Tibial nerve (tissue), 4 donors: Measurements from ENCODE around the gene VDR. TPM values are rescaled to one million over a fixed set of nuclear protein-coding genes. Genes with fewer than 3 reads are reported as not detected.

Source experiments
- DNase-seq, 2 donors: peaks; one replicate each; pipeline ENCODE4 v3.0.0-alpha.2; 2019; ENCODE audit warnings: low spot score in 2 of 2
- H3K27ac ChIP-seq, 4 donors: fragments of 200-600 bp; sonication (generic) in 3 of 4; one replicate each; pipeline ENCODE4 v1.5.1; 2017 to 2019; ENCODE audit warnings: mild to moderate bottlenecking in 1 of 4
- H3K27me3 ChIP-seq, 2 donors: fragments of 200-600 bp; sonication (generic) in 1 of 2; one replicate each; pipeline versions ENCODE4 v1.5.1 to v1.6.0; 2017 to 2019
- H3K36me3 ChIP-seq, 3 donors: fragments of 200-600 bp; sonication (generic); one replicate each; pipeline ENCODE4 v1.5.1; 2018 to 2019
- H3K4me1 ChIP-seq, 4 donors: fragments of 200-600 bp; sonication (generic) in 3 of 4; one replicate each; pipeline ENCODE4 v1.5.1; 2017 to 2019
- H3K4me3 ChIP-seq, 4 donors: fragments of 200-600 bp; sonication (generic) in 3 of 4; one replicate each; pipeline ENCODE4 v1.5.1; 2017 to 2019; ENCODE audit warnings: mild to moderate bottlenecking in 1 of 4, moderate library complexity in 1 of 4
- H3K9me3 ChIP-seq, 4 donors: fragments of 200-600 bp; sonication (generic) in 3 of 4; one replicate each; pipeline ENCODE4 v1.5.1; 2017 to 2019
- CTCF ChIP-seq, 5 experiments: fragments of 200-600 bp in 3 of 5; fragments of 450-650 bp in 2 of 5; sonication (generic) in 3 of 5; IDR thresholded peaks; one replicate each; pipeline ENCODE4 v1.5.1; 2016 to 2019; ENCODE audit warnings: antibody characterized with exemption in 5 of 5, mild to moderate bottlenecking in 3 of 5, moderate library complexity in 2 of 5
- EP300 ChIP-seq, 2 donors: sonication (generic); formaldehyde crosslinking; IDR thresholded peaks; one replicate each; pipeline ENCODE4 v1.6.1; 2017; ENCODE audit warnings: antibody characterized with exemption in 2 of 2, mild to moderate bottlenecking in 1 of 2
- POLR2A ChIP-seq, 2 donors: fragments of 450-650 bp; IDR thresholded peaks; one replicate each; pipeline ENCODE4 v1.6.1; 2017; ENCODE audit warnings: antibody characterized with exemption in 2 of 2, mild to moderate bottlenecking in 2 of 2, moderate library complexity in 2 of 2
- WGBS, 2 donors: methylation state at CpG; one replicate each; pipeline ENCODE4 v1.1.5; 2018; 5-methylcytosine and 5-hydroxymethylcytosine counted together
- total RNA-seq, 4 donors: library from RNA; depleted of rRNA; stranded (reverse); fragments of >200 nt; gene quantifications; one replicate each; pipeline ENCODE4 v1.1.0, GENCODE V29; 2016

Gene VDR
- total RNA-seq, 4 donors from 2014 or later = 0.78 to 6.6 (median 1.1) TPM

GRCh38 chr12:47799357-47799955, 105.3 kb downstream of the VDR start:
- WGBS, 2 donors = 29 to 42% methylated on average over 5 of the region's 7 CpGs
- DNase-seq = no peak

GRCh38 chr12:47798382-47798948, 106.3 kb downstream of the VDR start:
- no peak for TF ChIP-seq POLR2A (IDR thresholded peaks at IDR 0.05)
- no peak for TF ChIP-seq CTCF (IDR thresholded peaks at IDR 0.05)
- no peak for TF ChIP-seq EP300 (IDR thresholded peaks at IDR 0.05)
- H3K36me3 ChIP-seq = peaks cover 6 to 60% (median 28%) of the 10 kb centered on the region in 3 donors
- WGBS, 2 donors = 88% methylated on average over 11 to 13 of the region's 17 CpGs
- H3K4me3 ChIP-seq = no peak overlapping the region
- H3K9me3 ChIP-seq = no peaks in the 10 kb centered on the region
- no peak for DNase-seq
- H3K27me3 ChIP-seq = no peaks in the 10 kb centered on the region
- peak overlapping the region in 3 of 4 donors; percentile 52 to 98 (median 85) for H3K27ac ChIP-seq
- peaks cover 3 to 56% (median 48%) of the 10 kb centered on the region in 4 donors for H3K4me1 ChIP-seq

More at GRCh38 chr12:47799357-47799955, 105.3 kb downstream of the VDR start:
- no peaks in the 10 kb centered on the region for H3K27me3 ChIP-seq
- H3K4me3 ChIP-seq = no peak overlapping the region
- no peaks in the 10 kb centered on the region for H3K9me3 ChIP-seq
- TF ChIP-seq POLR2A (IDR thresholded peaks at IDR 0.05) (no peak), EP300 (IDR thresholded peaks at IDR 0.05) (peak in 1 of 2 donors; percentile 35)
- peak overlapping the region in 3 of 4 donors; percentile 52 to 98 (median 85) for H3K27ac ChIP-seq
- H3K4me1 ChIP-seq = peaks cover 7 to 66% (median 58%) of the 10 kb centered on the region in 4 donors
- H3K36me3 ChIP-seq = peaks cover 6 to 54% (median 23%) of the 10 kb centered on the region in 3 donors

GRCh38 chr12:47797441-47797840, 107.4 kb downstream of the VDR start:
- H3K4me1 ChIP-seq = peaks cover 3 to 46% (median 38%) of the 10 kb centered on the region in 4 donors
- no peak for TF ChIP-seq EP300 (IDR thresholded peaks at IDR 0.05)
- TF ChIP-seq POLR2A (IDR thresholded peaks at IDR 0.05) = no peak
- peak in 3 of 5 experiments; percentile 6 to 32 (median 19) for TF ChIP-seq CTCF (IDR thresholded peaks at IDR 0.05)
- no peaks in the 10 kb centered on the region for H3K27me3 ChIP-seq
- peaks cover 11 to 70% (median 28%) of the 10 kb centered on the region in 3 donors for H3K36me3 ChIP-seq
- H3K9me3 ChIP-seq = no peaks in the 10 kb centered on the region
- H3K27ac ChIP-seq = peak overlapping the region in 2 of 4 donors; percentile 14 to 85
- H3K4me3 ChIP-seq = no peak overlapping the region
- DNase-seq = no peak
- WGBS, 2 donors = 69 to 73% methylated on average over 10 of the region's 10 CpGs

GRCh38 chr12:47795814-47796411, 108.9 kb downstream of the VDR start:
- peak overlapping the region in 1 of 4 donors; percentile 10 for H3K27ac ChIP-seq
- H3K4me1 ChIP-seq = peaks cover 0 to 30% (median 23%) of the 10 kb centered on the region in 4 donors
- TF ChIP-seq EP300 (IDR thresholded peaks at IDR 0.05) (no peak), POLR2A (IDR thresholded peaks at IDR 0.05) (no peak), CTCF (IDR thresholded peaks at IDR 0.05) (no peak)
- H3K4me3 ChIP-seq = no peak overlapping the region
- WGBS, 2 donors = 87 to 89% methylated on average over 15 to 22 of the region's 22 CpGs
- no peaks in the 10 kb centered on the region for H3K27me3 ChIP-seq
- H3K36me3 ChIP-seq = peaks cover 14 to 85% (median 37%) of the 10 kb centered on the region in 3 donors
- no peaks in the 10 kb centered on the region for H3K9me3 ChIP-seq
- DNase-seq = no peak

GRCh38 chr12:47795121-47795813, 109.5 kb downstream of the VDR start:
- Histone ChIP-seq H3K36me3 (peaks cover 14 to 92% (median 43%) of the 10 kb centered on the region in 3 donors), H3K9me3 (no peaks in the 10 kb centered on the region), H3K4me1 (peaks cover 0 to 24% (median 17%) of the 10 kb centered on the region in 4 donors), H3K27ac (peak overlapping the region in 1 of 4 donors; percentile 17), H3K4me3 (no peak overlapping the region), H3K27me3 (no peaks in the 10 kb centered on the region)
- TF ChIP-seq EP300 (IDR thresholded peaks at IDR 0.05) (no peak), CTCF (IDR thresholded peaks at IDR 0.05) (no peak), POLR2A (IDR thresholded peaks at IDR 0.05) (no peak)
- WGBS, 2 donors = 90 to 92% methylated on average over 21 of the region's 21 CpGs
- DNase-seq = no peak
